Islet precursor cell (in vitro differentiated cells): ENCODE measurements around the gene INPP5B.
"Not testable (repeated sequence)": the region's sequence is repeated elsewhere in the genome, so short reads cannot be mapped to it uniquely, and the experiment has no call there.

ENCODE experiments used
- DNase-seq: peaks from one replicate; pipeline ENCODE4 v3.0.0-alpha.2; 2018

INPP5B gene

DNA sequence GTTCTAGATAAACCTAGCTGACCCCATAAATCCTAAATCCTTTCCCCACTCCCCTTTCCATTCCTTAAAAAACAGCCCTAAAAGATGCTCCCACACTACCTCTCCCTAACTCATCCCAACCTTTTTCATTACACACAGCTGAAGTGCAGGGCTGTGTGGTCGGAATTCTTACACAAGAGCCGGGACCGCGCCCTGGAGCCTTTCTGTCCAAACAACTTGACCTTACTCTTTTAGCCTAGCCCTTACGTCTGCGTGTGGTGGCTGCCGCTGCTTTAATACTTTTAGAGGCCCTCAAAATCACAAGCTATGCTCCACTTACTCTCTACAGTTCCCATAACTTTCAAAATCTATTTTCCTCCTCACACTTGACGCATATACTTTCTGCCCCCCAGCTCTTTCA, 36.0 kb downstream of the INPP5B start:
- DNase-seq = not testable (repeated sequence)

DNA sequence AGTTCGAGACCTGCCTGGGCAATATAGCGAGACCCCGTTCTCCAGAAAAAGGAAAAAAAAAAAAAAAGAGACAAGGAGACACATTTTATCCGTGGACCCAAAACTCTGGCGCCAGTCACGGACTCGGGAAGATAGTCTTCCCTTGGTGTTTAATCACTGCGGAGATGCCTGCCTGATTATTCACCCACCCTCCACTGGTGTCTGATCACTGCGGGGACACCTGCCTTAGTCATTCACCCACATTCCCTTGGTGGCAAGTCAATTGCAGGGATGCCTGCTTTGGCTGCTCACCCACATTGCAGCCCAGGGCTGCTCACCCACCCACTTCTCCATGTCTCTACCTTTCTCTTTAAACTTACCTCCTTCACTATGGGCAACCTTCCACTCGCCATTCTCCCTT, 38.3 kb downstream of the INPP5B start:
- DNase-seq = not testable (repeated sequence)

DNA sequence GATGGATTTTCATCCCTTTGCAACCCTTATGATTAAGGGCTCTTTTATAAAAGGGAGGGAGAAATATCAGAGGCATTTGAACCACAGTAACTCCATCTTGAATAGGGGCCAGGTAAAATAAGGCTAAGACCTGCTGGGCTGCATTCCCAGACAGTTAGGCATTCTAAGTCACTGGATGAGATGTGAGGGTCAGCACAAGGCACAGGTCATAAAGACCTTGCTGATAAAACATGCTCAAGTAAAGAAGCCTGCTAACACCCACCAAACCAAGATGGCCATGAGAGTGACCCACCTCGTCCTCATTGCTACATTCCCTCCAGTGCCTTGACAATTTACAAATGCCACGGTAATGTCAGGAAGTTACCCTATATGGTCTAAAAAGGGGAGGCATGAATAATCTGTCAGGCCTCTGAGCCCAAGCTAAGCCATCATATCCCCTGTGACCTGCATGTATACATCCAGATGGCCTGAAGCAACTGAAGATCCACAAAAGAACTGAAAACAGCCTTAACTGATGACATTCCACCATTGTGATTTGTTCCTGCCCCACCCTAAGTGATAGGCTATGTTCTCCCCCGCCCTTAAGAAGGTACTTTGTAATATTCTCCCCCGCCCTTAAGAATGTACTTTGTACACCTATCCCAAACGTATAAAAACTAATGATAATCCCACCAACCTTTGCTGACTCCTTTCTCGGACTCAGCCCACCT, 39.3 kb downstream of the INPP5B start:
- peak; percentile 50 for DNase-seq

DNA sequence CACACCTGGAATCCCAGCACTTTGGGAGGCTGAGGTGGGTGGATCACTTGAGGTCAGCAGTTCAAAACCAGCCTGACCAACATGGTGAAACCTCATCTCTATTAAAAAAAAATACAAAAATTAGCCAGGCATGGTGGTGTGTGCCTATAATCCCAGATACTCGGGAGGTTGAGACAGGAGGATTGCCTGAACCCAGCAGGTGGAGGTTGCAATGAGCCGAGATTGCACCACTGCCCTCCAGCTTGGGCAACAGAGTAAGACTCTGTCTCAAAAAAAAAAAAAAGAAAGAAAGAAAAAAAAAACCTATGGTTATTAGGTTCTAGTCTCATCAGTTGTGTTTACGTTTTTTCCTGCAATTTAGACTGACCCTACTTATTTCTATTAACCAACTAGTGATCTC, 40.3 kb downstream of the INPP5B start:
- not testable (repeated sequence) for DNase-seq

DNA sequence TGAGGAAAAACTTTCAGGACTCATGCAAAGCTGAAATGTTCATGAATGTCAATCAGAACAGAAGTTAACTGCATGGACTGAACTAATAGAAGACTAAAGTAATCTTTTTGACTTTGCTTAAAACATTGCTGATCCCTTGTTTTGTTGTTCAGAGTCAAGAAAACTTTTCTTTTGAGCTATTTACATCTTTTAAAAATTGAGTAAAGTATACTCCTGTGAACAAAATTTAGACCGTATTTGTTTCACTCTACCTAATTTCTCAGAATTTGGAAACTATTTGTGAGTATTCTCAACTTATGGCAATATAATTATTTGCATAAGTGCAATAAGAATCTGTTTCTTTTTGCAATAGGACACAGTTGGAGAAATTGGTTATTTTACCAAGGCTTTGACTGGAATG, 41.1 kb downstream of the INPP5B start:
- no peak for DNase-seq

DNA sequence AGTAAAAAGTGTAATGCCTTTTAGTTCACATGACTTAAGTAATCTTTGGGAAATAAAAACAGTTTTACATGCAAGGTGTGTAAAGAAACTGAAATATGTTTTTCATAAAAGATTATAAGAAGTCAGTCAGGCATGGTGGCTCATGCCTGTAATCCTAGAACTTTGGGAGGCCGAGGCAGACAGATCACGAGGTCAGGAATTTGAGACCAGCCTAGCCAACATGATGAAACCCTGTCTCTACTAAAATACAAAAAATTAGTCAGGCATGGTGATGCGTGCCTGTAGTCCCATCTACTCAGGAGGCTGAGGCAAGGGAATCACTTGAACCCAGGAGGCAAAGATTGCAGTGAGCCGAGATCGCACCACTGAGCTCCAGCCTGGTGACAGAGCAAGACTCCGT, 42.9 kb downstream of the INPP5B start:
- not testable (repeated sequence) for DNase-seq

DNA sequence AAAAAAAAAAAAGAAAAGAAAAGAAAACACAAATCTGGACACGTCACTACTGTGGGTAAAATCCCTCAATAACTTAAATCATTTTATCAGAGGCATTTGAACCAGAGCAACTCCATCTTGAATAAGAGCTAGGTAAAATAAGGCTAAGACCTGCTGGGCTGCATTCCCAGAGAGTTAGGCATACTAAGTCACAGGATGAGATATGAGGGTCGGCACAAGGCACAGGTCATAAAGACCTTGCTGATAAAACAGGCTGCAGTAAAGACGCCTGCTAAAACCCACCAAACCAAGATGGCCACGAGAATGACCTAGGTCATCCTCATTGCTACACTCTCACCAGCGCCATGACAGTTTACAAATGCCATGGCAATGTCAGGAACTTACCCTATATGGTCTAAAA, 43.9 kb downstream of the INPP5B start:
- peak; percentile 56 for DNase-seq

DNA sequence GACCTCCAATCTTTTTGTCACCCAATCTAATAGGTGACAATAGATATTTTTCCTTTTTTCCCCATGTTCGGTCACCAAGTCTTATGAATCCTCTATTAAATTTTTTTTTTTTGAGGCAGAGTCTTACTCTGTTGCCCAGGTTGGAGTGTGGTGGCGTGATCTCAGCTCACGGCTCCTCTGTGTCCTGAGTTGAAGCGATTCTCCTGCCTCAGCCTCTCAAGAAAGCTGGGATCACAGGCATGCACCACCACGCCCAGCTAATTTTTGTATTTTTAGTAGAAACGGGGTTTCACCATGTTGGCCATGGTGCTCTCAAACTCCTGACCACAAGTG, 45.0 kb downstream of the INPP5B start:
- DNase-seq = no peak

DNA sequence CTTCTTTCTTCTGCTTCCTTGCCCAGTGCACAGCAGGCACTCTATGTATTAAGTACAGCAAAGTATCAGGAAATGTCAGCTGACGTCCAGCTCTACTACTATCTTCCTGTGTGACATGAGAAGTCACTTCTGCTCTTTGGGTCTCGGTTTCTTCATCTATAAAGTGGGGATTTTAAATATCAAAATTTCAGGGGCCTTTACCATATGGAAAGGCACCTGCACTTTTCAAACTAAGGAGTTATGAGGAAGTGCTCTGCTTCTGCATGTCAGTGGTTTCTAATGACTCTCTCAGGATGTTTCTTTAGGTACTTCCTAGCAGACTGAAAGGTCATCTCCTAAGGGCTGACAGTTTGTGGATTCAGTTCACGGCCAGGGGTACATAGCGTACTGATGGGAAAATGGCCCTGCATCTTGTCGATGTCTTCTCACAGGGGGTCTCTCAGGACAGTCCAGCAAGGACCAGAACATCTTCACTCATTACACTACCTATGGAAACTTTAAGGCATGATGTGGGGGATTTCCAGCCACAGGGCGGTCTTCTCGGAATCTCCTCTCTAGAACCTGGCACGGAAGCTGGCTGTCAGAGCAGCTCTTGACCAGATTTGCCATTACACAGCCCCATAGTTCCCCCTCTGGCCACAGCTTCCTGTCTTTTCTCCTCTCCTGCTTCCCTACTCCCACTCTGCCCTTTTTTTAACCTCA, 45.5 kb downstream of the INPP5B start:
- DNase-seq = no peak

DNA sequence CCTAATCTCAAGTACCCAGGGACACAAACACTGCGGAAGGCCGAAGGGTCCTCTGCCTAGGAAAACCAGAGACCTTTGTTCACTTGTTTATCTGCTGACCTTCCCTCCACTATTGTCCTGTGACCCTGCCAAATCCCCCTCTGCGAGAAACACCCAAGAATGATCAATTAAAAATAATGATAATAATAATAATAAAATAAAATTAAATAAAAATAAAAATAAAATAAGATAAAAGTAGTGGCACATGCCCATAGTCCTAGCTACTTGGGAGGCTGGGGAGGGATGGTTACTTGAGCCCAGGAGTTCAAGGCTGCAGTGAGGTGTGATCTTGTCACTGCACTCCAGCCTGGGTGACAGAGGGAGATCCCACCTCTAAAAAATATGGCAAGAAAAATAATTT, 49.3 kb downstream of the INPP5B start:
- DNase-seq = not testable (repeated sequence)

DNA sequence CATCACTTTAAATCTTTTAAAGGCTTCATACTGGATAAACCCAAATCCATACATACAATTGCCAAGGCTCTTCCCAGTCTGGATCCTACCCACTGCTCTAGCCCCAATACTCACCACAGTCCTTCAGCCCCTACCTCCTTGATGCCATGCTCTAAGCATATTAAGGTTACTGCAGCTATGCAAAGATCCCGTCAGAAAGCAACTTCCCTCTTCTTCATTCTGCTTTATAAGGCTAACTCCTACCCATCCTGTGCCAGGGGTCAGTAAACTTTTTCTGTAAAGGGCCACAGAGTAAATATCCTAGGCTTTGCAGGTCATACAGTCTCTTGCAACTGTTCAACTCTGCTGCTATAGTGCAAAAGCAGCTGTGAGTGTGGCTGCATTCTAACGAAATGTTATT, 53.2 kb downstream of the INPP5B start:
- no peak for DNase-seq

DNA sequence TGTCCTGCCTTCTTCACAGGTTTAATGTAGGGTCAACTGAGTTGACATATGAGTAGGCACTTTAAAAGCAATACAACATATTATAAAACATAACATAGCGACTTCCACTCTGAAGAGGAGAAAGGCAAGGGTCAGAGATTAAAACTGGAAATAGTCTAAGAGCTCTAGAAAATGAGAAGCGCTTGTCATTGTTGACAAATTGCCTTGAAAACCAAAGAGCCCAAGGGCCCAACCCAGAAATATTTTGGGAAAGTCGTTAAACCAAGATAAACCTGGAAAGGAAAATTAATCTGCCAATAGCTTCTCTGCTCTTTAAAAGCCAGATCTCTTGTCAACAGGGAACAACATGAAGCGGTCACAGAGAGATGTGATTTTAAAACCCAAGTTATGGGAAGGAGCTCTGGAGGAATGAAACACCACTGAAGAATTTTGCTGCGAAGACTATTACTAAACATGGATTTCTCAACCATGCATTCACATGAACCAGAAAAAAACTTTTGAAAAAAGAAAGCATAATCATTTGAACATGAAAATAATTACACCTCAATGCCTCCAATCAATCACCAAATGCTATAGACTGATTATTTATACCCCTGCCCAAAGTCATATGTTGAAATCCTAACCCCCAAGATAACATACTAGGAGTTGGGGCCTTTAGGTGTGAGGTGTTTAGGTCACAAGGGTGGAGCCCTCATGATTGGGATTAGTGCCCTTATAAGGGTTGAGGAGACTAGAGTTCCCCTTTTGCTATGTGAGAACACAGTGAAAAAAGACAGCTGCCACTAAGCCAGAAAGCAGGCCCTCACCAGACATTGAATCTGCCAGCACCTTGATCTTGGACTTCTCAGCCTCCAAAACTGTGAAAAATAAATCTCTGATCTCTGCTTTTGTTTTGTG, 54.5 kb downstream of the INPP5B start:
- no peak for DNase-seq

DNA sequence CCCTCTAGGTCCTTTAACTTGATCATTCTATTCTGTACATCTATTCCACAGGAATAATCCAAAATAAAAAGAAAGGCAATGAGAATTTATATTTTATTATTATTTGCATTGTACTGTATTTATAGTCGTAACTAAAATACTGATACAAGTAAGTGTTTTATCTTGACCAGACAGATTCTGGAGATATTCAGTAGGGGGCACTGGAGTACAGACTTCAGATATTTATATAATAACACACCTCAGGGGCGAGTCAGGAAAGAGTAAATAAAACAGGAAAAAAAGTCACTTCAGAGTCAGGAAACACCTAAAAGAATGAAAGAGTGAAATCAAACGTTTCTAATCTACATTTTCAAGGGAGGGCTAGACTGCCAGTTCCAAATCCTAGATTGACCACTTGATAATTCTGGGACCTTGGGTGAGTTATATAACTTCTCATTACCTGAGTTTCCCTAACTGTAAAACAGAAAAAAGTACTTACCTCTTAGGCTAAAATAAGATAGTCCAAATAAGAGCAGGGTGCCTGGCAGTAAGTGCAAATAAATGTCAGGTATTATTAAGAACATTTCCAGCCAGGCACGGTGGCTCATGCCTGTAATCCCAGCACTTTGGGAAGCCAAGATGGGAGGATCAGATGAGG, 56.4 kb downstream of the INPP5B start:
- DNase-seq = no peak

DNA sequence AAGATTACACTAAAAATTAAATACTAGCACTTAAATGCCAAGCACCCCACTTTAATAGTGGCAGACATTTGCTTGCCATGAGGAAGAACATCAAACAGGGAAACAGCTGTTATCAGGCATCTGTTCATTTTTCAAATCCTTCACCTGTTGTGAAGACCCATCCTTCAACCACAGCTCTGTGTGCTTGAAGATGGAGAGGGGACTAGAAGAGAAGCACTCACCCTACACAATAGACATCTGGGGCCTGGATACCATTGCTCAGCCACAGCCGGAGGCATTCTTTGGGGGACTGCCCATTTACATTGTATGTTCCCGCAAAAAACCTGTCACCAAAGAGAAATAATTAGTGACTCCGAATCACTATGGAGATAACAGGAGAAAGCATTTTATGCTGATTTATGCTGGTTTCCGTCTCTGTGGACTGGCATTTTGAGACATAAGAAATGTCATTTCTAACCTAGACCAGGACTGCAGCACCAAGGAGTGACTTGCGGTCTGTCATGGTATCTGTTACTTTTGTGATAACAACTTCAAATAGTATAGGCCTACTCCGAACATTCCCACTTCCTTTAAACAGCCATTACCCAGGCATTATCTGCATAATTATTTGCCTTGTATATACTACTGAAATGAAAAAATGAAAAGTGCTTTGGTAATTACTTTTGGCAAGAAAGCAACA, 58.7 kb downstream of the INPP5B start:
- no peak for DNase-seq

DNA sequence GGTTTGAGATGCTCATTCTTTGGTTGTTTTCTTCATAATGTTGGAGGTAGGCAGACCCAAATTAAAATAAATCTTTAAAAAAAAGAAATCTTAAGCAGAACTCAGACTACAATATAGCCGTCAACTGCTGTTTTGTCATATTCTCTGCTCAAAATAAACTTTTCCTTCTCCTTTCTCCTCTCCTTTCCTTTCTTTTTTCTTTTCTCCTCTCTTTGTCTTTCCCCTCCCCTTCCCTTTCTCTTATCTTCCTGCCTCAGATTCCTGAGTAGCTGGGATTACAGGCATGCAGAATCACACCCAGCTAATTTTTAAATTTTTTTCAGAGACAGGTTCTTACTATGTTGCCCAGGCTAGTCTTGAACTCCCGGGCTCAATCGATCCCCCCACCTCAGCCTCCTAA, 62.7 kb downstream of the INPP5B start:
- DNase-seq = no peak

DNA sequence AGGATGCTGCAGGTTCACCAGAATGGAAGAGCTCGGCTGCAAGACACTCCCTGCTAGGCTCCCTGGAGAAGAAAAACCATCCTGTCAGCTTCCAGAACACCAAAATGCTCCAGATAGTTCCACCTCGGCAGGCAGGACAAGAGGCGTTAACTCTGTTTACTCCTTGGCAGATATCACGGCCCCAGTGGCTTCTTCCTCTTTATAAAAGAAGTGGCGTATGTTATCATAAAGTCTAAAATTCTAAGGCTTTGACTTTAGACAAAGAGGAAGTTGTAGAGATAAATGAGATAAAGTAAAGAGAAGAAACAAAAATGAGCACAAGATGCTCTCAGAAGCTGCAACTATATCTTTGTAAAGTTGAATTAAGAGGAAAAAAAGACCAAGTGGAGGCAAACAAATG, 63.2 kb downstream of the INPP5B start:
- DNase-seq = no peak

DNA sequence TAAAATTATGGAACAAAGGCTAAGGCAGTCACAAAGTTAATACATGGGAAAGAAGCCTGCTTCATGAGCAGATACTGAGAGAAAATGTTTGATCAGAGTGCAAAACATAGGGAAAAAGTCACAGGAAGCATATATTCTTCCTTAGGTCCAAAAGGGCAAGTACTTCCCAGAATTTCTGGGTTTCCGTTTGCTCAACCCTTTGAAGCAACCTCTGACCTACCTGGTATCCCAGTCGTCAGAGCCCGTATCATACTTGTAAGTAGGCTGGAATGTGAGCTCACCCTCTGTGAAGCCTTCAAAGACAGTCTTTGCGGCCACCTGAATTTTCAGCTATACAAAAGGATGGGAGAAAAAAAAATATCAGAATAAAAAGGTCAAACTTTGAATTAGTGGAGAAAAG, 67.0 kb downstream of the INPP5B start:
- DNase-seq = no peak

DNA sequence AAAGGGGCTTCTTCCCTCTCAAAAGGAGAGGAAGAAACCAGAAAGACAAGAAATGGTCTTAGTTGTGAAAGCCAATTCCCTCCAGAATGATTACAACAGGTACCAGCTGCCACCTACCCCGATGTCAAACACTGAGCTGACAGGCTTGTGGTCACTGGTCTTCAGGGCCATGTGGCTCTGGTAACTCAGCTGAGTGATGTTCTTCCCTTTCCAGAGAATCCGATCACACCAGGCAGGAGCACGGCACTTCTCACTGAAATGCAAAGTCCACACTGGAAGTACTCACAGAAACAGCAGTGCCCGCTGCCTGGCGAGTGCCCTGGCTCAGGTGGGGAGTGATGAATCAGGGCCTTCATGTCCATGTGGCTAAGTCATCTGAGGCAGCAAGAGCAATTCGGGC, 68.8 kb downstream of the INPP5B start:
- no peak for DNase-seq

DNA sequence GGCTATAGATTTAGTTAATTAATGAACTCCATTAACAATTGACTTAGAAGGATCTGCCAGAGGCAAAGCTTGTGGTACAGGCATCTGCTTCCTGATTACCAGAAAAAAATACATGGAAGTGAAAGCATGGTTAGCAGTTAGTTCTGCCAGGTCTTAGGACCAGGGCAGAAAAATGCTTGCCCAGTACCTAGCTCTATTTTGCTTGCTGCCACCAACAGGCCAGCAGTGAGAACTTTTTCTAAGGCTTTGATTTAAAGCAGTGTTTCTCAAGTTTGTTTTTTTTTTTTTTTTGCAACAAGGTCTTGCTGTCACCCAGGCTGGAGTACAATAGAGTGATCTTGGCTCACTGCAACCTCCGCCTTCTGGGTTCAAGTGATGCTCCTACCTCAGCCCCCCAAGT, 71.0 kb downstream of the INPP5B start:
- no peak for DNase-seq

DNA sequence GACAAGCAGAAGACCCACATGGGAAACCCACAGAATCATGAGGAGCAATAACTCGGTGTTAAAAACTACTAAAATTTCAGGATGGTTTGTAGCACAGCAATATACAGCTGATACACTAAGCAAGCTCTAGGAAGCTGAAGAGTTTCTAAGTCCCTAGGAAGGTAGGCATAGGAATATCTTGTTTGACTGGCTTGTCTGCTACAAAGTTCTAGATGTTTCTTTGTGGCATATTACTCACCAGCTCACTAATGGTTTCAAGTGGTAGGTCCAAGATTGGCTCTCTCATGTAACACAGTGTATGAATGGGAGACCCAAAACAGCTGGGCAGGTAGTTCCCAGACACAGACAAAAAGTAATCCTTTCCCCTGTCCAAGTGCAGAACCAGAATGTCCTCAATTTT, 74.2 kb downstream of the INPP5B start:
- no peak for DNase-seq

DNA sequence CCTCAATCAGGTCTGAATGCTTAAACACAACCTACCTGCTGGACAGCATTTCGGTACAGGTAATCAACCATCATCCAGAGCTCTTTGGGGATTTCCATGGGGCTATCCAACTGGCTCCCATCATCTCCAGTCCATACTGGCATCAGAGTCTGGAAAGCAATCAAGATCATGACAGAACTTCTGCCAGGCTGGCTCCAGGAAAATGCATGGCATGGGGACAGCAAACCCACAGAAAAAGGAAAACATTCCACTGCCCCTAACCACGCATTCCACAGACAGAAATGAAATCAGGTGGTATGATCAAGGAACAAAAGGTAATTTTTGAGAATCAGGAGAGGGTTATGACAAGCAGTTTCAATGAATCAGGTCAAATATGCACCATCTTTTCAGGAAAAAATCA, 78.4 kb downstream of the INPP5B start:
- no peak for DNase-seq

DNA sequence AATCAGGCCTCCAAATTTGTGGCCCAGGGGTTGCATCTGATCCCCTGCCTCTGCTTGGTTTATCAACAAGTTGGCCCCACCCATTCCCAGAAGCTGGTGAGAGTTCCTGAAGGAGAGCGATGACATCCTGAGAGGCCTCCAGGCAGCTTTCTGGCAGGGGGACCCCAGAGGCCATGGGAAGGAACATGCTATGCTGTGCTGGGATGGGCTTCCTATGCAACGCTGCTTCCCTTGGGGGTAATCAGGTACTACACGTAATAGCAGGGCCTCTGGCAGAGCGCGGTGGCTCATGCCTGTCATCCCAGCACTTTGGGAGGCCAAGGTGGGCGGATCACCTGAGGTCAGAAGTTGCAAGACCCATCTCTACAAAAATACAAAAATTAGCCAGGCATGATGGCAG, 79.1 kb downstream of the INPP5B start:
- DNase-seq = no peak

DNA sequence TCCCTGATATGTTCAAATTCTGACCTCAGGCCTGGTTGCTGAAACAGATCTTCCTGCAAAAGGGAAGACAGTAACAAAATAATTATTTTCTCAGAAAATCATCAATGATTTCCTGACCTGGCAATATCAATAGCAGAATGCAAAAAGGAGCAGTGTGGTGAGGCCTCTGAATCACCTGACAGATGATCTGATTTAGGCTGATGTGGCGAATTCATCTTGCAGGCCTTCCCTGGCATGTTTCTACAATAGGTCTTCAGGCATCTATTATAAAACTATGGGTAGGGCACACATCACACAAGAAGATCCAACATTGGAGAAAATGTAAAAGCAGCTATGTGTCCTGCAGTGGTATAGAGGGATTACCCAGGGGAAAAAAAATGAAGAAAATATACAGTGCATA, 80.4 kb downstream of the INPP5B start:
- no peak for DNase-seq
